Mucosa of gallbladder (tissue), 1 donor: Measurements from ENCODE around the gene MATN3. TPM values are rescaled to one million over a fixed set of nuclear protein-coding genes. Genes with fewer than 3 reads are reported as not detected.

Experiments
- DNase-seq: peaks from one replicate; pipeline ENCODE4 v3.0.0-alpha.2; 2020; ENCODE audit warnings: low spot score
- total RNA-seq: library from RNA; stranded (reverse); gene quantifications from one replicate; pipeline ENCODE4 v1.2.1, GENCODE V29; 2021
- donor health status: DM: no; HTN: no; CAD: no.

Gene MATN3
- total RNA-seq, 1 donor from 2014 or later = 0.89 TPM

DNA sequence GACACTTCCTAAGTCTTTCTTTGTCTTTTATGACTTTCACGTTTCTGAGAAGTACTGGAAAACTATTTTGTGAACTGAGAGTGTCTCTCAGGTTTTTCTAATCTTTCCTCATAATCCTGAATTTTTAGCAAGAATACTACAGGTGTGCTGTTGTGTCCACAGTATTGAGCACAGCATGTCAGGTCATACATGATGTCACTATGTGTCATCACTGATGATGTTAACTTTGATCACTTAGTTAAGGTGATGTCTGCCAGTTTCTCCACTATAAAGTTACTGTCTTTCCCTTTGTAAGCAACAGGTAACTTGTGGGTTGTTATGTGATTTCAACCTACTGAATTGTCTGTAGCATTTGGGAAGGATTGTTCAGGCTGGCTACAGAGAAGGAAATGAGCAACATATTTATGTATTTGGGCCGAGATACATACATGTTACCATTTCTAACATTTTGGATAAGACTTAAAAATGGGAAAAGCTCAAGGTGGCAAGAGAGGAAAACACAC is 11.1 kb downstream of the MATN3 start:
- DNase-seq = no peak

DNA sequence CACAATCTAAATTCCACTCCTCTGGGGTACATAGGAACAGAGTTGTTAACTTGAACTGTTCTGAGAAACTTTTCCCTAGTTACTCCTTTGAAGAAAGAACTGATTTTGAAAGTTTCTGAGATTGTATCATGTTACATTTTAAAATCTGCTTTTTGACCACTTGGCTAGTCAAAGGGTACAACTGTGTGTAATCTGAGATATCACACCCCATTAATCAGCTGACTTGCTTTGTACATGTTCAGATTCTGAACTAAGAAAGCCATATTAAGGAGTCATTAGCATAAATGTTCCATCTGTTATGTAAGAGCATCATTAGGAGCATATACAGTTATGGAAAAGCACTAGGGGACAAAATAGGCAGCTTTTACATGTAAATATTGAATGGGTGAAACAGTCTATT is 18.7 kb downstream of the MATN3 start:
- no peak for DNase-seq

DNA sequence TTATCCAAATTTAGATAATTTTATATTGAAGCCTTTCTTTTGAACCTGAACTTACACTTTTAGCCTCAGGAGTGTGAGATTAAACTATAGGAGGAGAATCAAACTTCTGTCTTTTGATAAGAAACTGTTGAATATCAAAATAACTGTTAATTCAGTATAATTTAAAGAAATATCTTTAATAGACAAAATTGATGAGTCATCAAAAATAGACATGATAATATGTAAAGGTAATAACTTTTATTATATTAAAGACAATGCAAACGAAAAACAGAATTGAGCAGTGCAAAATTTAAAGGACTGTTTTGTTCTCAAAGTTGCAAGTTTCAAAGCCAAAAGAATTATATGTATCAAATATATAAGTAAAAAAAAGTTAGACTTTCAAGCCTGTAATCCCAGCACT is 20.6 kb downstream of the MATN3 start:
- DNase-seq = no peak

DNA sequence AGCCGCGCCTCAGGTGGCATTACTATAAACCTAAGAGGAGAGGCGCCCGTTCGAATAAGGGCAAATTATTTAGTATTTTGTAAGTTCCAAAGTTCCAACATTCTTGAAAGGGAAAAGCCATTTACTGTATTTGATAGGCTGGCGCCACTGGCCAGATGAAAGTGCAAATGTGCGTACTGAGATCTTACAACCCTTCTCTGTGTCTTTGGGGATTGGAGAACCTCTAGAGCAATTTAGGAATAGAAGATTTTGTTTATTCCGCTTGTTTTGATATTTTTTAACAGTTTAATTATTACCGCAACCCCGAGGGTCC is 22.1 kb downstream of the MATN3 start:
- no peak for DNase-seq

DNA sequence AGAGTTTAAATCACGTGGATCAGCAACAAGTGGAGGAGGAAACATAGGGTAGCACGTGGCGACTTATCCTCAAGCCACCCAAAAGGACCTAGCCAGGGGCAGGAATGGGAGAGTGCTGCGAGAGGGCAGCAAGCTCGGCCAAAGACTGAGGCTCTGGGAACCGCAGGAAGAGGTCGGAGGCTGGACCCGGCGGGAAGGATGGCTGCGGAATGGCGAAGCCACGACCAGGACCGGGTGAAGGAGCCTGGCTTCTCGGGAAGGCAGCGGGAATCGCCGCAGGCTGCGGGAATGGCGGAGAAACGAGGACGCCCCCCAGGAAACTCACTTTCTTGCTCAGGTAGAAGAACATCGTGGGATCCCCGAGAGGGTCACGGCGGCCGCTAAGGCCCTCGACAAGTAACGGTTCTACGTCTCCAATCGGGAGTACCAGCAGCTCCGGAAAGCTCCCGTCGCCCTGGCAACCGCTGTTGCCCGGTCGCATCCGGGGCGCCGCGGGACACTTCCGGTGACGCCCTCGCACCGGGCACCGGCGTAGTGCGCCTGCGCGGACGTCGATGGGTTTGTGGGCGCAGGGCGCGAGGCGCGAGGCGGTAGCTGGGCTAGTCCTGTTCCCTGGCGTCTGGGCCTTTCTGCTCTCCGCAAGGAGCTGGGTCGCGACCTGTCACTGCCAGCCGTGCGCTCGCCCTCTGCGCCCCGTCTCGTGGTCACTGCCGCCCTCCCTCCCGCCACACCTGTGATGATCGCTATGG is 22.6 kb downstream of the MATN3 start, which contains the start of gene WDR35:
TSS of gene WDR35 (minus strand) at position 439 of the 749 bp plus-strand sequence. CDS start at position 349, 90 bp downstream.
- peak; percentile 91 for DNase-seq

DNA sequence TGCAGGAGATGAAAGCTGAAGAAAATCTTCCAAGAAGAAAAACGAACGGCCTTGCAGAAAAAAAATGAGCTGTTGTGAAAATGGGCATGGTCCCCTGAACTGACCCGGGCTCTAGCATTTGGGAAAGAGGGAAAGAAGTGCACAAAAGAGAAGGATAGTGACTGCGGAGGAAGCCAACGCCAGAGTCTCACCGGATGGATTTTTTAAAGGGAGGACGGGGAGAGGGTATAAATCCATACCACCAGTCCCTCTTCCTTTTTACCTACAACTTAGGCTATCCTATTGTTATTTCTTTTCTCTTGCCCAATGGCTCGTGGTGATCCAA is 23.2 kb downstream of the MATN3 start:
- DNase-seq = no peak

DNA sequence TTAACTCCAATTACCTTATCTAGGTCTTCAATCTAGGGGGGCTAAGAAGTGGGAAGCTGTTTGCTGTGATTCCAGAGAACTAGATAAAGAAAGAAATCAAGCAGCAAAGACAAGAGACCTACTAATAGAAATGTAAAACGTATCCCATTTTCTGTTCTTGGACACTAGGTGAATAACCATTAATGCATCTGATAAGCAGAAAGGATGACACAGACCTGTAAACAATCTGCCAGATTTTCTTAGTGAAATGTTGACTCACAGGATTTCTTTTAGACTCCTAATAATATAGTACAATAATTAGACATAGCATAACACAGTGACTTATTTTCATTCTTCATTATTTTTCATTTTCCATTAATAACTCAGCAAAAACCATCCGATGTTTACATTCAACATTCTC is 23.9 kb downstream of the MATN3 start:
- DNase-seq = no peak

DNA sequence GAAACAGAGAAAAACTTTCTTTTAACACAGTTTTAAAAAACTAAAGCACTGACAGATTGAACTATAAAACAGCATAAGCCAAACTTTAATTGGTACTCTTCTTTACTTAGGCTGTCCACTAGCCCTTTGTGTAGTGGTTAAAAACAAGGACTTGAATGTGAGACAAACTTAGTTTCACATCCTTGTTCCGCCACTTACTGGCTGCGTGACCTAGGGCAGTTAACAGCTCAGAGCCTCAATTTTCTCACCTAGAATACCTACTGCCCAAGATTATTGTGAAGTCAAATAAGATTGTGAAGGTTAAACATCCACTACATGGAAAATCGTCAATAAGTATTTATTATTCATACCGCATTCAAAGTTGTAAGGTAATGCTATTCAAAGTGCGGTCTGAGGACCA is 24.5 kb downstream of the MATN3 start:
- no peak for DNase-seq

DNA sequence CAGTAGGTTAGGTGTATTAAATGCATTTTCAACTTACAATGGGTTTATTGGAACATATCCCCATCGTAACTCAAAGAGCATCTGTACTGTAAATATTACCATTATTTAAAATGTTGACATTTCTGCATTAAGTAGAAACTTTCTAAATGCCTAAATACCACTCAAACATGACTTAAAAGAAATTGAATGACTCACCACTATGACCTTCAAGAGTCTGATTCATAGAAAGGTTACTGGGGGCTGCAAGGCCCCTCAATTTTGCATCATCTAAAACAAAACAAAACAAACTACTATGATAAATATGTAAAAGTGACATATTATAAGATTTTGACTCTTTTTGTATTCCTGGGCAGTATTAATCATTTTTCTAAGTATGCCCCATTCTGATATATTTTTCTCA is 30.2 kb downstream of the MATN3 start:
- no peak for DNase-seq

DNA sequence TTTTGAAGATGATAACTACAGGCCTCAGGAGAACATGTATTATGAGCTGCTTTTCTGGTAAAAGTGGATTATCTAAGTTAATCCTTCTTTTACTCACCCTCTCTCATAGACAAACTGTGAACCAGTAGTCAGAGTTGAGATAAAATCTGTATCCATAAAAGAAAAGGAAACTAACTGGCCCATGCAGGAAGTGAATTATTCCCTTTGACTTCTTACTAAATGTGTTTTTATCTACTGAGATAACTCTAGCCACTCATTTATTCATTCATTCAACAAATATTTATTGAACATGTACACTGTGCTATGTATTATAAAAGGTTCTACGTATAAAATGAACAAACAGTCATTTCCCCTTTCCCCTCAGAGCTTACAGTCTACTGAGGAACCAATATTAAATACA is 32.5 kb downstream of the MATN3 start:
- no peak for DNase-seq

DNA sequence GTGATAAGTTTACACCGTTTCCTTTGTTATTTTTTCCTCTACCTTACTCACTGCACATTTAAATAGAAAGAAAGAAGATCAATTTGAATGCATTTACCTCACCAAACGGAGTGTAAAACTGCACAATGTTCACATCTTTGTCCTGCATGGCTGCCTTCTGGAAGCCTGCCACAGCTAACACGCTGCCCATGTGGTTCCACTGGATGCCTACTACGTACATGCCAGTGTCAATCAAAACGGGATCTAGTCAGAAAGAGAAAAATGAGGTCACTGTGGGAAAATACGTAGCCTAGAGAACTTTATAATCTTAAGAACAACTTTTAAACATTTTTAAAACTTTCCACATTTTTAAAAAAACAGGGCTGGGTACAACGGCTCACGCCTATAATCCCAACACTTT is 39.0 kb downstream of the MATN3 start:
- DNase-seq = no peak

DNA sequence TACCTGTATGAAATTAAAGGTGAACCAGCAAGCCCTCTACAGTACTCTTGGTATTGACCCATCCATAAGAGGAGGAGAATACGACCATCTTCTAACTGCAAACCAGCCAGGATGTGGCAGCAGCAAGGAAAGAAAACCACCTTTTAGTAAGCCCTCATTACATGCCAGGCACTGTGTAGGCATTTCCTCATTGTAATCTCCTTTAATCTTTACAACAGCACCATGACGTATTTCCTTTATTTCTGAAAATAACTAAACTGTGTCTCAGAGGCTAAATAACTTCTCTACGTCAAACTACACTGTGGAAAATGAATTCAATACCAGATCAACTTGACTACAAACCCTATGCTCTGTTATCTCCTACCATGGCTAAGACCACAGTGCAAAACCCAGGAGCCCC is 40.8 kb downstream of the MATN3 start:
- DNase-seq = no peak

DNA sequence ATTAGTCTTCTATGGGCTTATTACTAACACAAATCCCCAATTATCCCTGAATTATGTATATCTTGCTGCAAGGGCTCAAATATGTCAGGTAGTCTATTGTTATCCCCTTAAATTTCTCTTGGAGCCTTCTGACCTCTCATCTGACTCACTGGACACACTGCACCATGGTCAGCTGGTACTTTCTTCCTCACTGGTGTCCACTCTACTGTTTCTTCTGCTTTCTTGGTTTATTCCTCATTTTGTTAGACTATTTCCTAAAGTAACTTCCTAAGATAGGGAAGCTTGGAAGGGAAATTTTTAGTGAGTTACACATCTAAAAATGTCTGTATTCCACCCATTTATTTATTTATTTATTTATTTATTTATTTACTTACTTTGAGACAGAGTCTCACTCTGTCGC is 49.1 kb downstream of the MATN3 start:
- DNase-seq = no peak

DNA sequence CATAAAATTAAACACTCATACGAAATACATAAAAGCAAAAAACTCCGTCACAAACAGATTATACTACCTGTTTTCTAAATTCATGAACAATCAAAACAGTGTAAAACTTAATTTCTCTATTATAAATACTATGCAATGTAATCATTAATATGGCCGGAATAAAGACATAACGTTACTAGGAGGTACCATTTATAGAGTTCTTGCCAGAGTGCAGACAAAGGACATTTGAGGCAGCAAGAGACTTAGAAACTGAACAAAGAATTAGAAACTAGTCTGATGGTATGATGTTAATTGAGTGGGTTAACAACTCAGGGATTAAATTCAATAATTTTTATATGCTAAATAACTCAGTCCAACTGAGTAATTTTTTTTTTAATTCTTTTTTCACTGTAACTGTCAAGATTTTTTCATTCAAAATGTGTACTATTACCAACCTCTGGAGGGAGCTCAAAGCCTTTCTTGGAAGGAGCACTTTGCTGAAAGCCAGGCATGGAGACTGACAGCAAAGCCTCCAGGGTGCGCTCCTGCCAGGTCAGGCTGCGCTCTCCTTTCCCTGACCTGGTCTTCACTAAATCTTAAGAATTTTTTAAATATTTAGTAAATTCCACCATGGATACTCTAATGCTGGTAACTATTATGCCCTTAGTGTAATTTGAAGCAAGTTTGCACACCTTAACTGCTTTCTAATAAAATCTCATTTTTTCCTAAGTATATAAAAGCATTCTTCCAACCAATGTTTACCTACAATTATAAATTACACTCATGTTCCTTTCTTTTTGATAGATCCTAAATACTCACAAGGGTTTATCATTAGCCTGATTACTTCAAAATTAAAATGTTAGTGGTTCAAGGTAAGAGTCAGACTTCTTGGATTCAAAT is 56.7 kb downstream of the MATN3 start:
- peak; percentile 23 for DNase-seq

DNA sequence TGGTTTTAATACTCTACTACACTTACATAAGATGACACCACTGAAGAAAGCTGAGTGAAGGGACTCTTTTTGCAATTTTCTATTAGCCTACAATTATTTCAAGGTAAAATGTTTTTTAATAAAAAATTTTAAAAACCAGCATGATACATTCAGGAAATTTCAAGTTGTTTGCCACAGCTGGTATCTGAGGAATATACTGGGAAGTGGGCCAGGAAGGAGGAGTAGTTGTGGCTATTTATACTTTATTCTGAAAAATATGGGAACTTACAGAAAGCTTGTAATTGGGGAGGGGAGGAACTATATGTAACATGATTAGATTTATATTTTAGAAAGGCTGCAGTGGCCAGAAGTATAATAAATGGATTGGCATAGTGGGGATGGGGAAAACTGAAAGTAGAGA is 63.4 kb downstream of the MATN3 start:
- no peak for DNase-seq

DNA sequence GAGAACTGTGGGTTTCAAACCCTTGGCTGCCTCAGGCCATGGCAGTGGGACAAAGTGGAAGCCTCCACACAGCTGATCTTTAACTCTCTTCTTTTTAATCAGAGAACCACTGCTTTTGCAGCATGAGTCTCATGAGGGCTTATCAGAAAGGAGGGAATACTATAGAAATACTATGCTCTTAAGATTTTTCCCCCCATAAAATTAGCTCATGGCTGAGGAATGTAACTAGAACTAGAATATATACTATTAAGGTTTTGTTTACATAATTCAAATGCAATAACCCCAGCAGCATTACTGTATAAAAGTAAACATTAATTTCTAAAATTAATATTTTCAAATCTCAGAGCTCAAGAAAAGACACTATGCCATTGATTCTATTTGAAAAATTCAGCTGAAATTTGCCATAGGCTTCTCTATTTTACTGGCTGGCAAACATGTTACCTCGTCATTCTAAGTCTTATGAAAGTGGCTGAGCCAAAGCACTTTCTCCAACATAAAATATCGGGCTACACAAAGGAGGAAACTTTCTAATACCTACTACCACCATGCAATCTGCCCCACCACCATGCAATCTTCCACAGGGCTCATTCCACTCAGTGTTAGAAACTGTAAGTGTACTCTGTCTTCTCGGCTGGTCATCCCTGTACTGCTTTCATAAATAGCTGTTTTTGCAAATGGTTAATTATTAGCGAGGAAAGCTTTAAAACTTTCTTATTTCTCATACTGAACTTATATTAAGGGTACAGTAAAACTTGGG is 65.1 kb downstream of the MATN3 start:
- DNase-seq = no peak

DNA sequence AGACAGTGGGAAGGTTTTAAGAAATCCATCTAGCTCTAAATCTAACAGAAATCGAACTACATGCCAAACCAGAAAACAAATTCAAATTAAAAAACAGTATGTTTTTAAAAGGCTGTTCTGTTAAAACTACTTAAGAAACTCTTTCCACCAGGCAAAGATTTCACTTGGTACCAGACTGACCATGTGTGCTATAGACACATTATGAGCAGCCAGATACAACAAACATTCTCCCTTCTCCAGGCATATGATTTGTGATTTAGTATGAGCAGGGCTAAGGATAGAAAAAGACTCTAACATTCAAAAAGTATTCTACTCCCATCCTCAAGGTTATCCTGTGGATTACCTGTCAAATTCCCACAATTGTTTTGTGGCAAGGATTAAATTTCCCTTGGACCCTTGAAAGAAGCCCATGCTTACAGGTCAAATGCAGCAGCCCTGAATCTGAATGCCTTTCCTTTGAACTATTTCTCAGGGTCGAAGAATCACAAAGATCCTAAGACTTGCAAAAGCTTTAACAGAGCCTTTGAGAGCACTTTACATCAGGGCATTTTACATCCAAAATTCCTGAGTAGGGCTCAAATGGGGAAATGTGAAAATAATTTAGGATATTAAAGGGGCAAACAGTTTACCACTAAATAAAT is 68.1 kb downstream of the MATN3 start:
- DNase-seq = no peak

DNA sequence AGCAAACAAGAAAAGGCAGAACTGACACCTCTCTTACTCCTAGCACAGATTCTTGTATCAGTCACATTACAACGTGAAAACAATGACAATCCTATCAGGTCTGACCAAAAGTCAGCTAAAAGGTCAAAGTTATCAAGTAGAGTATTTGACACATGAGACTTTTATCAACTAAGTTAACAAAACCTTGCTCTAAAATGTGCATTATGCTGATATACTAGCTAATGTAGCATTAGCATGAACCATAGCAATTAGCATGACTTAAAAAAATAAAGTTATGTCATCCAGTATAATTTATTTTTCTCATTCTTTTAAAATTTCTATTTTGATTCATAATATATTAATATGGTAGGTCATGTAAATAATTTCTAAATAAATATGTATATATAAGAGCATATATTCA is 69.3 kb downstream of the MATN3 start:
- no peak for DNase-seq

DNA sequence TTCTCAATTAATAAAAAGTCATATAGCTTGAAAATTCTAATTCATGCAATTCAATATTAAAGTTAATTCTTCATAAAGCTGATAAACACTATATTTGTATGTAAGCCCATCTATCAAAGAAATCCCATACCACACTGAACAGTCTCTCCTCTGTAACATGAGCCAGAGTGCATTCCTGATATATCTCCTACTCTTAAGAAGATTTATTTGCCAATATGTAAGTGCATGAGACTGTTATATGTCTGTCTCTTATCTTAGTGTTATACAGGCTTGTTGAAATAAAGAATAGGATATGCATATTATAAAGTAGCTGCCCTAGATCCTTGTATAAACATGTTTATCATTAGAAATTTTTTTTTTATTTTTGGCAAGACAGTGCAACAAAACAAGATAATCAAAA is 70.3 kb downstream of the MATN3 start:
- DNase-seq = no peak
